Lung (tissue), 12 donors: ENCODE results near the gene FKBP6. TPM values are rescaled to one million over a fixed set of nuclear protein-coding genes. Genes with fewer than 3 reads are reported as not detected.

Experiments used
- ATAC-seq: fragments of 200-7000 bp; cut with Tn5 transposase; one replicate; pipeline ENCODE4 v1.9.1; 2020; ENCODE audit warnings: moderate number of reproducible peaks; ENCODE audit not compliant: insufficient read depth, low FRiP score
- DNase-seq, 3 donors: peaks; one replicate each; pipeline ENCODE4 v3.0.0-alpha.2; 2013 to 2017
- H3K27ac ChIP-seq, 2 donors: one replicate each; pipeline ENCODE4 v1.5.1; 2013; ENCODE audit warnings: mild to moderate bottlenecking in 2 of 2, moderate library complexity in 2 of 2, control low read depth in 1 of 2, inconsistent platforms in 1 of 2, low read depth in 1 of 2, low read length in 1 of 2
- H3K27me3 ChIP-seq, 3 donors: one replicate each; pipeline ENCODE4 v1.5.1; 2013; ENCODE audit warnings: low read length in 2 of 3; ENCODE audit not compliant: control insufficient read depth in 3 of 3, insufficient read depth in 3 of 3
- H3K36me3 ChIP-seq, 4 donors: one replicate each; pipeline ENCODE4 v1.5.1; 2013; ENCODE audit warnings: low read length in 4 of 4, mild to moderate bottlenecking in 1 of 4, moderate library complexity in 1 of 4; ENCODE audit not compliant: control insufficient read depth in 4 of 4, insufficient read depth in 4 of 4
- H3K4me1 ChIP-seq, 5 donors: one replicate each; pipeline ENCODE4 v1.5.1; 2013; ENCODE audit warnings: low read length in 5 of 5, mild to moderate bottlenecking in 2 of 5, moderate library complexity in 1 of 5; ENCODE audit not compliant: control insufficient read depth in 5 of 5, insufficient read depth in 5 of 5
- H3K4me3 ChIP-seq: one replicate; pipeline ENCODE4 v1.5.1; 2013; ENCODE audit warnings: mild to moderate bottlenecking, control low read depth, moderate library complexity
- H3K9ac ChIP-seq, 2 donors: one replicate each; pipeline ENCODE4 v1.5.1; 2013; ENCODE audit warnings: low read length in 2 of 2, control low read depth in 1 of 2; ENCODE audit not compliant: insufficient read depth in 1 of 2
- H3K9me3 ChIP-seq, 4 donors: one replicate each; pipeline ENCODE4 v1.5.1; 2013; ENCODE audit warnings: low read length in 3 of 4, mild to moderate bottlenecking in 1 of 4, moderate library complexity in 1 of 4; ENCODE audit not compliant: control insufficient read depth in 4 of 4, insufficient read depth in 3 of 4
- WGBS, 2 donors: extraction: QIAGEN DNeasy Blood & Tissue Kit; methylation state at CpG; one replicate each; pipeline ENCODE4 v1.1.7; 2013; 5-methylcytosine and 5-hydroxymethylcytosine counted together
- polyA plus RNA-seq, 2 donors: library from polyadenylated mRNA; stranded (reverse); fragments of 200-250 nt; gene quantifications; one replicate each; pipeline ENCODE4 v1.2.1, GENCODE V29; 2013
- total RNA-seq, 2 donors: library from RNA; depleted of rRNA in 1 of 2; stranded (reverse); fragments of >200 nt in 1 of 2; gene quantifications; one replicate each; pipeline ENCODE4 v1.2.1, GENCODE V29; 2014 to 2021
- TF ChIP-seq, protein P1 (sequence below): IDR thresholded peaks from 2 replicates; pipeline ENCODE4 v1.5.1; 2012; ENCODE audit warnings: mild to moderate bottlenecking; ENCODE audit errors: control extremely low read depth, extremely low read depth
- donor health status: control.
- donor health status: control.
- donor health status: Bipolar disorder and iron deficiency.
- donor health status: healthy.
- donor health status: DM: yes; HTN: yes; CAD: no.

The FKBP6 gene
- total and polyA plus RNA-seq, 4 donors: 0.08 to 1.5 TPM; not detected in 2

DNA sequence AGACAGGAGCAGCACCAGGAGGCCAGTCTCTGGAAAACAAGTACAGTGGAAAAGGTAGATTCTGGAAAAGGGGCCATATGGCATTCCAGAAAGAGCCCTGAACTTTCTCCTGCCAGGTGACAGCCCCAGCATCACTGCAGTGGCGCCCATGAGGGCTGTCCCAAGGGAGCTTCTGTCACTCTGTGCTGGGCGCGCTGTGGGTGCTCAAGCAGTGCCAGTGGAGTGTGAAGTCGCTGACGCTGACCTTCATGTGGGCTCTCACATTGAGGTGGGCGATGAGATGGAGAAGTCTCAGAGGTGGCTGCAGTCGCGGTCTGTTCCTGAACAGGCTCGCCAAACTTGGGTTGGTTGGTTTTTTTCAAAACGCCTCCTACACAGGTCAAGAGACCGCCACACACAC, 38.2 kb downstream of the FKBP6 start:
- no peak overlapping the region for H3K27ac ChIP-seq
- no peak for ATAC-seq
- 93 to 94% methylated on average over 11 of the region's 11 CpGs for WGBS, 2 donors
- H3K4me3 ChIP-seq: no peak overlapping the region
- no peak overlapping the region for H3K9ac ChIP-seq
- peaks cover 0 to 2% (median 0%) of the 10 kb centered on the region in 5 donors for H3K4me1 ChIP-seq
- TF ChIP-seq, protein P1, sequence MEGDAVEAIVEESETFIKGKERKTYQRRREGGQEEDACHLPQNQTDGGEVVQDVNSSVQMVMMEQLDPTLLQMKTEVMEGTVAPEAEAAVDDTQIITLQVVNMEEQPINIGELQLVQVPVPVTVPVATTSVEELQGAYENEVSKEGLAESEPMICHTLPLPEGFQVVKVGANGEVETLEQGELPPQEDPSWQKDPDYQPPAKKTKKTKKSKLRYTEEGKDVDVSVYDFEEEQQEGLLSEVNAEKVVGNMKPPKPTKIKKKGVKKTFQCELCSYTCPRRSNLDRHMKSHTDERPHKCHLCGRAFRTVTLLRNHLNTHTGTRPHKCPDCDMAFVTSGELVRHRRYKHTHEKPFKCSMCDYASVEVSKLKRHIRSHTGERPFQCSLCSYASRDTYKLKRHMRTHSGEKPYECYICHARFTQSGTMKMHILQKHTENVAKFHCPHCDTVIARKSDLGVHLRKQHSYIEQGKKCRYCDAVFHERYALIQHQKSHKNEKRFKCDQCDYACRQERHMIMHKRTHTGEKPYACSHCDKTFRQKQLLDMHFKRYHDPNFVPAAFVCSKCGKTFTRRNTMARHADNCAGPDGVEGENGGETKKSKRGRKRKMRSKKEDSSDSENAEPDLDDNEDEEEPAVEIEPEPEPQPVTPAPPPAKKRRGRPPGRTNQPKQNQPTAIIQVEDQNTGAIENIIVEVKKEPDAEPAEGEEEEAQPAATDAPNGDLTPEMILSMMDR: no peak
- H3K36me3 ChIP-seq: no peaks in the 10 kb centered on the region
- H3K27me3 ChIP-seq: no peaks in the 10 kb centered on the region
- DNase-seq: no peak
- H3K9me3 ChIP-seq: no peaks in the 10 kb centered on the region

DNA sequence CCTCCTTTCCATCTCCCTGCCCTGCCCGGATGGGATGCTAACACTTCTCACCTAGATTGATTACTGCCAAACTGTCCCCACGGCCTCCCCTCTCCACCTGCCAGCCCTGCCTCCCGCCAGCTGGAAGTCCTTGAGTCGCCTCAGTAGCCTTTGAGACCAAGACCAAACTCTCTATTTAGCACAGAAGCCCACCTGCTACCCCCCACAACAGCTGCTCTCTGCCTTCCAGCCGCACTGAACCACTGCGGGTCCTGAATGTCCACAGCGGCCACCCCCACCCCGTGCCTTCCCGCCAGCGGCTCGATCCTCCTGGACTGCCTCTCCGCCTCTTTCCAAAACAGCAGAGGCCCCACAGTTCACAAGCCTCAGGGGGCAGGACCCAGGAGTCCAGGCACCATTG, 39.0 kb downstream of the FKBP6 start:
- Histone ChIP-seq H3K36me3 (no peaks in the 10 kb centered on the region), H3K4me1 (peaks cover 0 to 2% (median 0%) of the 10 kb centered on the region in 5 donors), H3K9me3 (no peaks in the 10 kb centered on the region), H3K27me3 (no peaks in the 10 kb centered on the region), H3K4me3 (no peak overlapping the region), H3K27ac (no peak overlapping the region), H3K9ac (no peak overlapping the region)
- TF ChIP-seq, protein P1: no peak
- 85 to 87% methylated on average over 12 of the region's 12 CpGs for WGBS, 2 donors
- no peak for DNase-seq
- no peak for ATAC-seq

DNA sequence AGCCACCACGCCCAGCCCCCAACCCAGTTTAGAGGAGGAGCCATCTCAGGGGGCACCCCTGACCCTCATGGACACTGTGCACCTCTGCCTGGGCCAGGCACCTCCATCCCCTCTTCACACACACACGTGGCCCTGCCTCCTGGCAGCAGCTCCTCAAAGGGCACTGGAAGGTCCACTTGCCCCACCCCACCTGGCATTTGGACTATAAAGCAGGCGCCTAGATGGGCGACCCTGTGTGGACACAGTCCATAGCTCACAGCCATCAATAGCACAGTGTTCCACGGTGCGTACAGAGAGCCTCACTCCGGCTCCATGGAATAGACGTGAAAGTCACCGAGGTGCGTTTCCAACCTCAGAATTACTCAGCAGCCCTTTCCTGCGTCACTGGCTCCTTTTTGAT, 41.0 kb downstream of the FKBP6 start:
- H3K36me3 ChIP-seq: no peaks in the 10 kb centered on the region
- WGBS, 2 donors: 84 to 91% methylated on average over 11 of the region's 11 CpGs
- TF ChIP-seq, protein P1: no peak
- H3K27me3 ChIP-seq: no peaks in the 10 kb centered on the region
- no peaks in the 10 kb centered on the region for H3K9me3 ChIP-seq
- DNase-seq (no peak), ATAC-seq (no peak)
- H3K9ac ChIP-seq: no peak overlapping the region
- peaks cover 0 to 2% (median 0%) of the 10 kb centered on the region in 5 donors for H3K4me1 ChIP-seq
- no peak overlapping the region for H3K27ac ChIP-seq
- no peak overlapping the region for H3K4me3 ChIP-seq

DNA sequence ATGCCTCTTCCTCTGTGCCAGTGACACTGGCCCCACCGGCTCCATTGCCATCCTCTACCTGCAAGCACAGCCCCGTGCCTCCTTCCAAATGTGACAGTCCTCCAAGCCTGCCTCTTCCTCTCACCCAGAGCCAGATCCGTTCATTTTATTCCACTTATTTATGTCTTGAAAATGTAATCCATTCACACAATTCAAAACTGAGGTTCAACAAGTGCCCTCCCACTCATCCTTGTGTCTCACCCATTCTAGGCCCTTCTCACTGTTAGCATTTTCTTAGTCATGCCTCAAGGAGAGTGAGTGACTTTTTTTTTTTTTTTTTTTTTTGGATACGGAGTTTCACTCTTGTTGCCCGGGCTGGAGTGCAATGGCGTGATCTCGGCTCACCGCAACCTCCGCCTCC, 41.7 kb downstream of the FKBP6 start:
- DNase-seq (no peak), ATAC-seq (no peak)
- Histone ChIP-seq H3K27me3 (no peaks in the 10 kb centered on the region), H3K4me1 (no peaks in the 10 kb centered on the region), H3K27ac (no peak overlapping the region), H3K36me3 (no peaks in the 10 kb centered on the region), H3K9ac (no peak overlapping the region), H3K9me3 (no peaks in the 10 kb centered on the region), H3K4me3 (no peak overlapping the region)
- TF ChIP-seq, protein P1: no peak
- 93 to 98% methylated on average over 9 of the region's 9 CpGs for WGBS, 2 donors
